HG02759 (cell line): ENCODE data around the gene RPL21.
"Not testable (repeated sequence)": the region's sequence is repeated elsewhere in the genome, so short reads cannot be mapped to it uniquely, and the experiment has no call there.

Source experiments
- ATAC-seq: cut with Tn5 transposase; IDR thresholded peaks from one replicate; pipeline ENCODE4 v1.9.1; 2021; ENCODE audit warnings: mild to moderate bottlenecking, moderate library complexity; ENCODE audit not compliant: unreplicated experiment

The RPL21 gene

GRCh38 chr13:27283906-27284493 lies 32.6 kb downstream of the RPL21 start:
- ATAC-seq, result no peak

DNA sequence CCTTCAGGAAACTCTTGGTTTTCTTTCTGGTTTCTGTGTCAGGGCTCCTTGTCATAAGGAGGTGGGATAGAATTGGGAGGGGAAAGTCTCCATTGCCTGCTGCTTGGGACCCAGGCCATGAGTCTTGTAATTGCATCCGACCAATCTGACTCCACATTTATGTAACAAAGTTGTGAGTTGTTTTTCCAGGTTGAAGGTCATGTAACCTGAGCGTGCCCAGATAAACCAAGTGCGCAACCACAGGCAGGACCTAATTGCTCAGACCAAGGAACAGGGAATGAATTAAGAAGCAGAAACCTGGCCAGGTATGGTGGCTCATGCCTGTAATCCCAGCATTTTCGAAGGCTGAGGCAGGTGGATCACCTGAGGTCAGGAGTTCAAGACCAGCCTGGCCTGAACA lies 37.0 kb downstream of the RPL21 start:
- no peak for ATAC-seq

DNA sequence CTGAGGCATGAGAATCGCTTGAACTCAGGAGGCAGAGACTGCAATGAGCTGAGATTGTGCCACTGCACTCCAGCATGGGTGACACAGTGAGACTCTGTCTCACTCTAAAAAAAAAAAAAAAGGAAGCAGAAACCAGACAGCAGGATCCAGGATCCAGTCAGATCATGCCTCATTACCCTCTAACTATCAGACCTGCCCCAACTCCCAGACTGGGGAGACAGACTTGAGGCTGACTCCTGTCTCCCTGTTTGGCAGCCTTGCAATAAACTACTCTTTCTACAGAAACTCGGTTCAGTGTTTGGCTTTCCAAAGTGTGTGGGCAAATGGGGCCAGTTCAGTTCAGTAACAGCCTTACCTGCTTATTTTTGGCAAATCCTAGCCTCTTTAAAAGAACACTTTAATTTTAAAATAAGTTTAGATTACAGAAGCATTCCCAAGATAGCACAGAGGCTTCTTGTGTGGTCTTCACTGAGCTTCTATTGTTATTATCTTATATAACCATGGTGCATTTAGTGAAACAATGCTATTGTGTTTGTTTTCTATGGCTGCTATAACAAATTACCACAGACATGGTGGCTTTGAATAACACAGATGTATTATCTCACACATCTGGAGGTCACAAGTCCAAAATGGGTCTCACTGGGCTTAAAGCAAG lies 37.8 kb downstream of the RPL21 start:
- no peak for ATAC-seq

DNA sequence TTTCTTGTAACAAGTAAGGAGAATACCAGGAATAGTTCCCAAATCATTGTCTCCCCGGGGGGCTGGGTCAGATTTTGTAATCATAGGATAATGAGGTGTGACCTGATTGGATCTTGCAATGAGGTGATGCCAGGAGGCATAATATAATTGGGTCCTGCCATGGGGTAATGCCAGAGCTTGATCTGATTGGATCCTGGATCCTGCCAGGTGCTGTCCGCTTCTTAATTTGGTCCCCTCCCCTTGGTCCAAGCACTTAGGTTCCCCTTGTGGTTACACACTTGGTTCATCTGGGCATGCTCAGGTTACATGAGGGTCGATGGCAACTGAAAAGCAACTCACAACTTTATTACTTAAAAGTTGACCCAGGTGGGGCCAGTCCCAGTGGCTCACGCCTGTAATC lies 39.4 kb downstream of the RPL21 start:
- no peak for ATAC-seq

- ATAC-seq, result not testable (repeated sequence)
Measured at GRCh38 chr13:27291967-27292366, 40.6 kb downstream of the RPL21 start.

DNA sequence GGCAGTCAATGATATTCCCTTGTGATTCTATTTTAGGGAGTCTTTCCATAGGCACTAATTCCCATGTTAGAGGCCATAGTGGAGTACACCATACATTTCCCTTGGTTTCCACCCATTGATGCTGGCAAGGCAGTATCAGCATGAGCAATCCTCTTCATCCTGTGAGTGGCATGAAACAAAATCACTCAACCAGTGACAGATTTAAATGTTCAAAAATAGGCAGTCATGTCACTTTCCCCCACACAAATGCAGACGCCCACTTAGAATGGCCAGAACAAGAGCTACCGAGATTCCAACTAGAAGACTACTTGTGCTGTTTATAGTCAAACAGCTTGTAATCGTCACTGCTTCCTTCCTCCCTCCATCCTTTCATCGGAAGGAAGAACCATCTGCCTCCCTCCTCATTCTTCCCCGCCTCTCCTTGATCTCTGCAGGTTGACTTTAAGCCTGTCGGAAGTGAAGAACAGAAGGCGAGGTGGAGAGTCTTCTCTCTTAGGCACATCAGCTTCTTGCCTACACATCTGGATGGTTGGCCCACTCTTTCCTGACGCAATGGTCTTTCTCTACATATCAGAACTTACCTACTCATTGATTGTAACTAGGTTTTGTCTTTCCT lies 41.8 kb downstream of the RPL21 start:
- no peak for ATAC-seq

GRCh38 chr13:27293873-27294515 lies 42.6 kb downstream of the RPL21 start:
- no peak for ATAC-seq

DNA sequence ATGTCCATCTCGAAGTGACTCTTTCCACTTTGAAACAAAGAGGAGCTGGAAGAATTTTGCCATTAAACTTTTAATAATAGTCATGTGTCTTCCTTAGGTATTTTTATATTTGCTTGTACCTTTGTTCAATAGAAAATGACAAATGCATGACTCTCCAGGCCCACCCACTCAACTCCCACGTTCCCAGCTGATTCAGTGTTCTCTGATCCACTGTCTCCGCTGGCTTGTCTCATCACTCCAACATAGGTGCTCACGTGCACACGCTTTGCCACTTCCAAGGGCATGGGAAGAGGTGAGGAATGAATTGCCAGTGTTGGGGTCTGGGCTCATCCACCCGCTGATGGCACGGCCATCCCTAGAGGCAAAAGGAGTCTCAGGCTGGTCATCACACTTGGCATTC lies 43.7 kb downstream of the RPL21 start:
- no peak for ATAC-seq

DNA sequence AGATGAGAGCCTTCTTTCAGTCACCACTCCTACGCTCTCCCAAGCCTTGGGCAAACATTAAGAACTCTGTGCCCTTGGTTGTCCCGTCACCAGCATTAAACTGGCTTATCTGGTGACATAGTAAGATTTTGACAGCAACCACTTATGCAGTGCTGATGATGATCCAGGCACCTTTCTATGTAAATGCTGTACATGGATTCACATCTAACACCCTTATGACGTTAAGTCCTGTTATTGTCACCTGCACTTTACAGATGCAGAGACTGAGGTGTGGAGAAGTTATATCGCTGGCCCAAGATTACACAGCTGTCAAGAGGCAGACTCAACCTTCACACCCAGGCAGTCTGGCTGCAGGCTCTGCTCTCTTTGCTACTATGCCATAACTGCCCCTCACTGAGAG lies 44.3 kb downstream of the RPL21 start:
- no peak for ATAC-seq

- no peak for ATAC-seq
Measured at GRCh38 chr13:27296496-27296895, 45.1 kb downstream of the RPL21 start.

- no peak for ATAC-seq
Measured at GRCh38 chr13:27298849-27299248, 47.5 kb downstream of the RPL21 start.

- ATAC-seq, result not testable (repeated sequence)
Measured at GRCh38 chr13:27300406-27300805, 49.0 kb downstream of the RPL21 start.

GRCh38 chr13:27300941-27301586 lies 49.7 kb downstream of the RPL21 start:
- ATAC-seq, result no peak

DNA sequence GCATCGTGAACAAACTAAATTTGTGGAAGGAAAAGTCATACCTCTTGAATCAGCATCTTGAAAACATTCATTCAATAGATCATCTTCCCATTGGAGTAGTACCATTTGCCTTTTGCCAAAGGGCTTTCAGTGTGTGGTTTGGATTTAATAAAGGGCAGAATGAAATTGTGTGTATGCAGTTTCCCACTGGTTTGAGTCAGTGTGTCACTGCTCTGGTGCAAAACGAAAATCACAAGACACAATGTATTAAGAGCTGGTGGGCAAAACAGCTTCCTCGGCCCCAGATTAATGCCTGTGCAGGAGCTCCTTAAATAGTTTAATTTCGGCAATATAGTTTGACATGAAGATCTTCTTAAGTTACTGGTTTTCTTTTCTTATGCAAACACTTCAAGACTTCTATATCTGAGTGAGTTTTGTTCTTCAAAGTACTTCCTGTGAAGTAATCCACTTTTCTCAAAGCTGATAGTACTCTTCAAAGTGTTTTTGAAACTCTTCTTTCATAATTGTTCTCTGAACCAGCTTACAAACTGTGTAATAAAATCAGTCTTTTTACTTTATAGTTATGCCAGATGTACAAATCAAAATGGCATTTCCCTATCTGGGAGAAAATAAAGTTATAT lies 51.4 kb downstream of the RPL21 start:
- no peak for ATAC-seq

DNA sequence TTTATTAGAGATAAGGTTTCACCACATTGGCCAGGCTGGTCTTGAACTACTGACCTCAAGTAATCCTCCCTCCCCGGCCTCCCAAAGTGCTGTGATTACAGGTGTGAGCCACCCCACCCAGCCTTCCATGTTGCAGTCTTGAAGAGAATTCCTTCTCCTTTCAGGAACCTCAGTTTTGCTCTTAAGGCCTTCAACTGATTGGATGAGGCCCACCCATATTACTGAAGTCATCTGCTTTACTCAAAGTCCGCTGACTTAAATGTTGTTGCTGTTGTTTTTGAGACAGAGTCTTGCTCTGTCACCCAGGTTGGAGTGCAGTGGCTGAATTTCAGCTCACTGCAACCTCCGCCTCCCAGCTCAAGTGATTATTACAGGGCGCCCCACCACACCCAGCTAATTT lies 52.7 kb downstream of the RPL21 start:
- no peak for ATAC-seq

- no peak for ATAC-seq
Measured at GRCh38 chr13:27304611-27305010, 53.3 kb downstream of the RPL21 start.
